NCI-H1436 (cell line): ENCODE data around the gene SLC45A3.
A peak's percentile ranks its signal among the peaks of the same experiment; 100 is the strongest.
"Not testable (repeated sequence)": the region's sequence is repeated elsewhere in the genome, so short reads cannot be mapped to it uniquely, and the experiment has no call there.

Experiments
- DNase-seq: peaks from one replicate; lab custom pipeline; 2025; lab: John Stamatoyannopoulos, UW

SLC45A3 gene

GRCh38 chr1:205636138-205636530 is 44.2 kb downstream of the SLC45A3 start:
- DNase-seq = not testable (repeated sequence)

DNA sequence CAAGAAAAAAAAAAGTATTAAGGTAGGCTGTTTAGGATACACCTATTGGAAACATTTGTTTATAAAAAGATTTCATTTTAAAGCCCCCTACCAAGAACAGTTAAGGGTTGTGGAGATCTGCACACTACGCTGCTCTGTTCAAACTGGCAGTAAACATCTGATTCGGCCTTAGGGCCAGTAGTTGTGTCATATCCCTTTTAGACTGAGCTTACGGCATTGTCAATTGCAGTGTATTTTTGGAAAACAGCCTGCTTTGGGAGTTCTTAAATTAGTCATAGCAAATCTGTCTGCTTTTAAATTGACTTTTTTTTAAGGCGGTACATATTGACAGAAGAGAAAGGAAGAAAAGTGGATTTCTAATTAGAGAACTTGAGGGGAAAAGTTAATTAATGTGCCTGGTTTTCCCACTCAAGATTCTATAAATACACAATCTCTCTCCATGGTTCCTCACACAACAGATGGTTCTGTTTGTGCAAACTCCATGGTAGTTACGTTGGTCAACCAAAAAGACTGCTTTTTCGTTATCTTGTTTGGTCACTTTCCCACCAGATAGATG is 46.8 kb downstream of the SLC45A3 start:
- DNase-seq = no peak

DNA sequence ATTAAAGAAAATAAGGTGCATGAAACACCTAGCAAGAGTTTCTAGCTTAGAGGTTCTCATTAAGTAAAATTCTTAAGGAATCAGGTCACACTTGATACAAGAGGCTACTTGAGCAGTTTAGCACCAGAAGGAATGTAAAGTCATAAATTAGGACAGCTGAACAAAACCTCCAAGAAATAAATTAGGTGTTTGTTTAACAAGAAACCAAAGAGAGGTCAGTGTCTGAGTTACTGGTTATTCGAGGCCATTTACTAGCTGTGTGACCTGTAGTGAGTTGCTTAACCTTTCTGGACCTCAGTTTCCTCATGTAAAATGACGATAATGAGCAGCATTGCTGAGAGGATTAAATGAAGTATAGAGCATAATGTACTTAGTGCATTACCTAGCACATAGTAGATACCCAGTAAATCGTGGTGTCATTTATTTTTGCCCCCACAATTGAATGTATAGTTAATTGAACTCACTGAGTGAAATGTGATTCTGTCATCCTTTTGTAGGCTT is 47.6 kb downstream of the SLC45A3 start:
- no peak for DNase-seq

- peak; percentile 100 for DNase-seq
These were observed 48.3 kb downstream of the SLC45A3 start, which contains the start of gene ELK4 for GRCh38 chr1:205631768-205632668. ELK4 (minus strand) TSS chr1:205632011; CDS start chr1:205623882, 8,129 bp downstream.

DNA sequence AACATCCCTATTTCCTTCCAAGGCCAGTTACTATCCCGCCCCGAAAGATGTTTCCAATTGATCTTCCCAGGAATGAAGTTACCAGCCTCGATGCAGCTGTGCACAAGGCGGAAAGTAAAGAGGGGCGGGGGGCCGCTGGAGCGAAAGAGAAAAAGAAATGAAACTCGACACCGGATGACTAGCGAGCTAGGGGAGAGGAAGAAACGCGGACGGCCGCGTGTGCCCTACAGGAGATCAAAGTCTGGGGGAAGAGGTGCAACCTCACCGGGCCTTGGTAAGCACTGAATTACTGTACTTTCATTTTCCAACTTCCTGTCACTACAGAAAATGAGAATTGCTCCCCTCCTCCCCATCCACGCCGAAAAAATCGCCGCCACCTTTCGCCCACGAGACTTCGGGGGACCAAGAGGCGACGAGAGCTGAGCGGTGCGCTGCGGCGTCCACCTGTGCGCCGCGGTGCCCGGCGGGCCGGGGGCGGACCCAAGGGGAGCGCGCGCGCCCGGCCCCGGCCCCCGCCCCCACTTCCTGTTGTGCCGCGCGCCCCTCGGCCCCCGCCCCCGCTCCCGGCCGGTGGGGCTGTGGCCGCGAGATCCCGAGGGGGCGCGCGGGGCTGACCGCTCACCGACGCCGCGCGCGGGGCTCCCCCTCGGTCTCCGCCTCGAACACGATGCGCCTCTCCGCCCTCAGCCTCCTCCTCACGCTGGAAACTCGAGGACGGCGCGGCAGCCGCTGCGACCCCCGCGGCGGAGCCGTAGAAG is 49.1 kb downstream of the SLC45A3 start:
- DNase-seq = peak; percentile 83

DNA sequence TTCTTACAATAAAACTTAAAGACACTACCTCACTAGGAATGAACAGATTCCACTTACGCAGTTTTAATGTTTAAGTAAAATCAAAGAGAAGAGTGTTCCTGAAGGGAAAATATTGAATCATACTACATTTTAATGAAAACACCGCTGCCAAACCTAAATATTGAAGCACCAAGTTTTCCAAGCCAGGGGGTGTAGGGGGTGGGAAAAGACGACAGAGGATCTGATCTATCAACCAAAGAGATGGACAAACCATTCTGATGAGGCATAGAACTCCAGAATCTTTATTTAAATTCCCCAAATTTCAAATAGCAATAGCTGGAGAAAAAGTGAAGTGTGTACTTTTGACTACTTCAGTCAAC is 49.7 kb downstream of the SLC45A3 start:
- no peak for DNase-seq

- DNase-seq = no peak
These were observed 50.1 kb downstream of the SLC45A3 start for GRCh38 chr1:205630241-205630640.

DNA sequence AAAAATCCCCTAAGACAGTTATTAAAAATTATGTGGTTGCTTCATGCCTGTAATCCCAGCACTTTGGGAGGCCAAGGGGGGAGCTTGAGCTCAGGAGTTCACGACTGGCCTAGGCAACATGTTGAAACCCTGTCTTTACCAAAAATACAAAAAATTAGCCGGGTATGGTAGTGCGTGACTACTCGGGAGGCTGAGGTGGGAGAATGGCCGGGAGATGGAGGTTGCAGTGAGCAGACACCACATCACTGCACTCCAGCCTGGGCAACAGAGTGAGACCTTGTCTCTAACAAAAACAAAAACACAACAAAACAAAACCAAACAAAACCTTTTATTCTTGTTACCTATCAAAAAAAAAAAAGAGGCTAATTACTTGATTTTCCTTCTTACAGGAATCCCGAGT is 50.6 kb downstream of the SLC45A3 start:
- no peak for DNase-seq

GRCh38 chr1:205627956-205628355 is 52.4 kb downstream of the SLC45A3 start:
- DNase-seq = no peak

DNA sequence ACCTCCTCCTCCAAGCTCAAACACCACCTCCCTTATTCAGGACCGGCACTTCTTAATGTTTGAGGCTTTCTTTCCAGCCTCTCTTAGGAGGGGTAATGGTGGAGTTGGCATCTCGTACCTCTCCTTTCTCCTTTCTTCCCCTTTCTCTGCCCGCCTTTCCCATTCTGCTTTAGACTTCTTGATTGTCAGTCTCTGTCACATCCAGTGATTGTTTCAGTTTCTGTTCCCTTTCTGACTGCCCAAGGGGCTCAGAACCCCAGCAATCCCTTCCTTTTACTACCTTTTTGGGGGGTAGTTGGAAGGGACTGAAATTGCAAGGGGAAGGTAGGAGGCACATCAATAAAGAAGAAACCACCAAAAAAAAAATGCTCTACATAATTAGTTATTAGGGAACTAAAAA is 54.1 kb downstream of the SLC45A3 start:
- DNase-seq = no peak

DNA sequence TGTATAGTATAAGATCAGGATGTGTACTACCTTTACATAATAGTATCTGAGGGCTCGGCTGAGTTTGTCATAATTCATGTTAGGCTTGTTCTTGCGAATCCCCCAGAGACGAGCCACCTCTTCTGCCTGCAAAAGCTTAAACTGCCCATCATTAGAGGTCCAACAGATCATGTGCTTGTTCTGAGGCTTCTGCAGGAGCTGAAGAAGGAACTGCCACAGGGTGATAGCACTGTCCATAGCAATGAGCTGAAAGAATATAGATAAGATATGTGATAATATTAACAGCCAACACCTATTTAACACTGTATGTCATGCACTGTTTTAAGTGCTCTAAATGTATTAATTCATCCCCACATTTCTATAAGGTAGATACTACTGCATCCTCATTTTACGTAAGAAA is 56.7 kb downstream of the SLC45A3 start:
- no peak for DNase-seq

DNA sequence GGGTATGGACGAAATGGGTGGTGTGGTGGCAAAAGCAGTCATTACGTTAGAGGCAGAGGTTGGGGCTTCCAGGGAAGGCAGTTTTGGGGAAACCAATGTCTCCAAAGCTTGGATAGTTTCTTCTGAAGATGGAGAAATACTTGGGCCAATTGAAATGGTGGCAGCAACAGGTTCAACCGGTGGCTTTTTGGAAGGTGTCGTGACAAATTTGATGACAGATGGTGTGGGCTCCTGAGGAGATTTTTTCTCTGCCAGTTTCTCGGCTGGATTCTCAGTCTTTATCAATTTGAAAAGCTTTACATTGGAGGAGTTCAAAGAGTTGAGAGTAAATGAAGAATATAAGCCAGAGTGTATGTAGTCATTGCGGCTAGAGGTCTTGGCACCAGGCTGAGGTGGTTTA is 60.0 kb downstream of the SLC45A3 start:
- DNase-seq = no peak

- no peak for DNase-seq
These were observed 60.9 kb downstream of the SLC45A3 start for GRCh38 chr1:205619376-205619775.

- no peak for DNase-seq
These were observed 63.6 kb downstream of the SLC45A3 start for GRCh38 chr1:205616563-205617293.

DNA sequence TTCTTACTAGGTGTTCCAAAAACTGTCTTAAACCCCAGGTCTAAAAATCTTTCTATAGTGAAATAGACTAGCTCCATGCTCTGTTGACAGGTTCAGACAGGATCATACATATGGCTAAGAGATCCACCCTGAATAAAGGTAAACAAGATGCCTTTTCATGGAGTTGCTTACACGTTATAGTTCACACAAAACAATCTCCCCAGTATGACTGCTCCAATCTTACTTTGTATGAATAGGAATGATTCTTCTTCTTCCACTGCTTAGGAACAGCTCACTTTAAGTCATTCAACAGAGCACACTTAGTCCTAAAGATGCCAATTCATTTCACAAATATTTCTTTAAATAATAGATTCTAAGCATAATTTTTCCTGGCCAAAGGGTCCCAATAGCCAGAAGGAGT is 64.5 kb downstream of the SLC45A3 start:
- no peak for DNase-seq

- no peak for DNase-seq
These were observed 66.4 kb downstream of the SLC45A3 start for GRCh38 chr1:205613854-205614412.

- no peak for DNase-seq
These were observed 67.8 kb downstream of the SLC45A3 start for GRCh38 chr1:205612556-205612955.

DNA sequence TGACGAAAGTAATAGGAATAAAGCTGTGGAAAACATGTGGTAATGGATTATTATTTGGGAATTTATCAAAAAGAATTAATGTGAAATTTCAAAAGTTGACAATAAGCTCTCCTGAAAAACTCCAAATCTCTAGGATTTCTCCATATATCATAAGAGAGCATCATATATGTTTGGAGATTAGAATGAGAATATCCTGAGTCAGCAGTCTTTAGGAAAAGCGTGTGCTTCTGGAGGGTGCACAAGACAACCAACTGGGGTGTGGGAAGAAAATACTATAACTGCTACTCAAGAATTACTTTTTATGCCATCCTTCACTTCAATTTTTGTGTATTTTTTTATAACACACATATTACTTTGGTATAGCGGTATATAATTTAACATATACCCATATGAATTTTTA is 68.2 kb downstream of the SLC45A3 start:
- no peak for DNase-seq

GRCh38 chr1:205610901-205611466 is 69.3 kb downstream of the SLC45A3 start:
- DNase-seq = no peak

- no peak for DNase-seq
These were observed 70.3 kb downstream of the SLC45A3 start for GRCh38 chr1:205610036-205610435.
